ENCODE data around the gene GPR26.

DNA sequence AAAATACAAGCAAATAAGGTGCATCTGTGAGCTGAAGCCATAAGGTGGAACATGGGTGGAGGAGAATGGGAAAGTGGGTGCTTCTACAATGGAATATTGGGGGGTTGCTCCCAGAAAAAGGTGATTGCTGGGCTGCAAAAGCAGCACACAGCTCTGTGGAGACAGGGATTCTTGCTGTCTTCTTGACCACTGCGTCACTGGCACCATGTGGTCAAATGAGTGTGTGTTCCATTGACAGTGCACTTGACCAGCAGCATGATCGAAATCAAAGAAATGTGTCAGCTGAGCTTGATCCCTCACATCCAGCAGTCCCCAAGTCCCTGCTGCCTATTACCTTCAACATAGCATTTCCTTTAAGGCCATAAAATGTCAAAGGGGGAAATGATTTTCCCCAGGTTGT is 56.2 kb downstream of the GPR26 start:
- TF ChIP-seq, protein P1, sequence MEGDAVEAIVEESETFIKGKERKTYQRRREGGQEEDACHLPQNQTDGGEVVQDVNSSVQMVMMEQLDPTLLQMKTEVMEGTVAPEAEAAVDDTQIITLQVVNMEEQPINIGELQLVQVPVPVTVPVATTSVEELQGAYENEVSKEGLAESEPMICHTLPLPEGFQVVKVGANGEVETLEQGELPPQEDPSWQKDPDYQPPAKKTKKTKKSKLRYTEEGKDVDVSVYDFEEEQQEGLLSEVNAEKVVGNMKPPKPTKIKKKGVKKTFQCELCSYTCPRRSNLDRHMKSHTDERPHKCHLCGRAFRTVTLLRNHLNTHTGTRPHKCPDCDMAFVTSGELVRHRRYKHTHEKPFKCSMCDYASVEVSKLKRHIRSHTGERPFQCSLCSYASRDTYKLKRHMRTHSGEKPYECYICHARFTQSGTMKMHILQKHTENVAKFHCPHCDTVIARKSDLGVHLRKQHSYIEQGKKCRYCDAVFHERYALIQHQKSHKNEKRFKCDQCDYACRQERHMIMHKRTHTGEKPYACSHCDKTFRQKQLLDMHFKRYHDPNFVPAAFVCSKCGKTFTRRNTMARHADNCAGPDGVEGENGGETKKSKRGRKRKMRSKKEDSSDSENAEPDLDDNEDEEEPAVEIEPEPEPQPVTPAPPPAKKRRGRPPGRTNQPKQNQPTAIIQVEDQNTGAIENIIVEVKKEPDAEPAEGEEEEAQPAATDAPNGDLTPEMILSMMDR (IDR thresholded peaks at IDR 0.05 in 4 of 5, conservative IDR thresholded peaks at IDR 0.05 in 1 of 5): no peak
- TF ChIP-seq POLR2A (IDR thresholded peaks at IDR 0.05): no peak

All from gastrocnemius medialis (tissue), 4 donors.